HG02943 (cell line): ENCODE results near the gene MGST2.
"Not testable (repeated sequence)": the region's sequence is repeated elsewhere in the genome, so short reads cannot be mapped to it uniquely, and the experiment has no call there.

Experiments
- ATAC-seq: cut with Tn5 transposase; IDR thresholded peaks from one replicate; pipeline ENCODE4 v1.9.1; 2021; ENCODE audit warnings: mild to moderate bottlenecking, low read depth, moderate library complexity; ENCODE audit not compliant: unreplicated experiment

Gene MGST2

DNA sequence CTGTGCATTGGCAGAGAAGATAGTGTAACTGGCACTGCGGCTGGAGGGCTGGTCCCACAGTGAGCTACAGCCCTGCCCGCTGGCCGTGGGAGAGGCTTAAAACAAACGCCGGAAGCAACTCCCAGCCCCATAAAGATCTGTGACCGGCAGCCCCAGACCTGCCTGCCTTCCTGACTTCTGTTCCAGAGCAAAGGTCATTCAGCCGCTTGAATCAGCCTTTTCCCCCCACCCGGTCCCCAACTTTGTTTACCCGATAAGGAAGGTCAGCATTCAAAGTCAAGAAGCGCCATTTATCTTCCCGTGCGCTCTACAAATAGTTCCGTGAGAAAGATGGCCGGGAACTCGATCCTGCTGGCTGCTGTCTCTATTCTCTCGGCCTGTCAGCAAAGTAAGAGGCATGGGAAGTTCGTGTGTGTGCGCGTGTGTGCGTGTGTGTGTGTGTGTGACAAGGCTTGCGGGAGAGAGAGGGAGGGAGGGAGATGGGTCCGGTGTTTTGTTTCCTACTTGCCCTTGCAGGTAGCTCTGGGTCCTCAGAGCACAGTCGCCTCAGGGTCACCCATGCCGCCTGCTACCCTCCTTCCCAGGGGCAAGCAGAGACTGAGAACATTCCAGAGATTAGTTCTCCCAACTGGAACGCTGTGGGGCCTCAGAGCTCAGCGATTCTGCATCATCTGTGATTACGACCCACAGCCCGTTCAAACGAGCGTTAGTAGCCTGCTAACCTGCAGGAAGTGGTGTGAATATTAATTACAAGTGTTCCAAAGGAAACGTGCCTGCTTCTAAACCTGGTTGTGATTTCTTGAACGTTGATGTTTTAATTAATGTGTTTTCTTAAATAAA lies at the start of gene MGST2:
MGST2 (plus strand) TSS at position 130 of the 840 bp plus-strand sequence; CDS start at position 331, 201 bp downstream.
- peak; percentile 82 for ATAC-seq

DNA sequence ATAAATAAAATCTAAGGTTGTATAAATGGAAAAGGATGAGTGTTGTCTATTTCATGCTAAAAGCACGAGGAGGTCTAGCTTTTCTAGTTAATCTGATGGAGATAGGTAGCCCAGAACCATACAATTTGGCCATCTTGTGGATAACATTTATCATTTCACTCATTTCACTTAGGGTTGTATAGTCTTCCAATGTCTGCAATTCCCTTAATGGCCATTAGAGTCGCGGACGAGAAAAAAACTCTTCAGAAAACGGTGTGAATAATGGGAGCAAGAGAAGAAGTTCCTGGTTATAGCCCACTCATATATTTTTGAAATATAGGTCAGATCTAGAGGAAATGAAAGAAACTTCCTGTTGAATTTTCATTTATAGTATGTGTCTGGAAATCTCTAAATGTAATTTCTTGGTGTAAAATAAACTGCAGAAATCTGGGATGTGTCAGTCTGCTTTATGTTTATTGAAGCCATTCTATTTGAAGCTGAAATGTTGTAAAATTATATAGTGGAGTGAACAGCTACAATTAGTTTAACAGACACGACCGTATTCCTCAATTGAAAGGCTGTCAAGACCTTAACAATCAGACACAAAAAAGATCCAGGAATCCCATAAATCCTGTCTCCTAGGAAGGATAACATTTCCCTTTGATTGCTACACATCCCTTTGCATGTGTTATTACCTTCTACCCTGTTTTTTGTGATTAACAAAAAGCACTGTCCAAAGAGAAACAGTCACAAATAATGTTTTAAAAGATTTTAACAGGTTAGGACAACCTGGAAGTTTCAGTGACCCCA lies 47.7 kb upstream of the MGST2 start:
- no peak for ATAC-seq

DNA sequence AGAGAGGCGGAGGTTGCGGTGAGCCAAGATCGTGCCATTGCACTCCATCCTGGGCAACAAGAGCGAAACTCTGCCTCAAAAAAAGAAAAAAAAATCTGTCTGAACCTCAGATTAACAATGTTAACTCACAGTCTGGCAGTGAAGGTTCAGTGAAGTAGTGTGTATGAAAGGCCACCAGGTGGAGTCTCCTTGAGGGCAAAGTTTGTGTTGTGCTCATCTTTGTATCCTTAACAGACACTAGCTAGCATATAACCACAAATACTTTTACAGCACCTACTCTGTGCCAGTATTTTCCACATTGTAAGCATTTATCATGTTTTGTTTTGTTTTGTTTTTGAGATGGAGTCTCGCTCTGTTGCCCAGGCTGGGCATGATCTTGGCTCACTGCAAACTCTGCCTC lies 46.0 kb upstream of the MGST2 start:
- ATAC-seq, result no peak

GRCh38 chr4:139622901-139623381 lies 42.7 kb upstream of the MGST2 start:
- no peak for ATAC-seq

GRCh38 chr4:139624441-139625092 lies 41.1 kb upstream of the MGST2 start:
- no peak for ATAC-seq

DNA sequence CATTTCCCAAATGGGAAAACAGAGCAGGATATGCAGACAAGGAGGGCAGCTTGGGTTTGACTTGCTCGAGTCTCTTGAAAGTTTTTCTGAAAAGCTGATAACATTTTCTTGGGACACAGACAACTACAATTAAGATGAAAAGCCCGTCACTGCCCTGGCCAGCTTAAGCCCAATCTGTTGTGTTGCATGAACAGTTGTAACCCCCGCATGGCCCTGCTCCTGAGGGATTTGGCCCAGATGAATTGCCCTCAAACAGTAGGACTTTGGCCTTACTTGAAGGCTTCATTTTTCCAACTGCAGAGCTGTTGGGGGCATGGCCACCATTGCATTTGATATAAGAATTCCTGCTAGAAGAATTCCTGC lies 40.5 kb upstream of the MGST2 start:
- ATAC-seq, result no peak

DNA sequence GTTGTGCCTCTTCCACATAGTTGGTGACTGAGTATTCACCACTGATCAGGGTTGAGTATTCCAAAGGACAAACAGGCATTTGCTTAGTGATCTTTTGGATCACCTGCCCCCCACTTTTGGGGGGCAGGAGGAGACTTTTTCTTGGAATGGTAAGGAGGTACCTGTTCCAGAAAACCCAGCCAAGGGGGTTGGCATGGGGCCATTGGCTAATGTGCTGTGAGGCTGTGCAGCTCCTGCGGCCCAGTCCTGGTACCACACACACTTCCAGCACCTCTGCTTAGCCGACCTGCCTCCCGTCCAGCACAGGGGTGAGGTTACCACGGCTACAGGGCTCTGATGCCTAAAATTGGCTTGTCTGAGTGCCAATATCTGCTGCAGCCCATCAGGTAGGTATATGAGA lies 40.1 kb upstream of the MGST2 start:
- ATAC-seq, result no peak

DNA sequence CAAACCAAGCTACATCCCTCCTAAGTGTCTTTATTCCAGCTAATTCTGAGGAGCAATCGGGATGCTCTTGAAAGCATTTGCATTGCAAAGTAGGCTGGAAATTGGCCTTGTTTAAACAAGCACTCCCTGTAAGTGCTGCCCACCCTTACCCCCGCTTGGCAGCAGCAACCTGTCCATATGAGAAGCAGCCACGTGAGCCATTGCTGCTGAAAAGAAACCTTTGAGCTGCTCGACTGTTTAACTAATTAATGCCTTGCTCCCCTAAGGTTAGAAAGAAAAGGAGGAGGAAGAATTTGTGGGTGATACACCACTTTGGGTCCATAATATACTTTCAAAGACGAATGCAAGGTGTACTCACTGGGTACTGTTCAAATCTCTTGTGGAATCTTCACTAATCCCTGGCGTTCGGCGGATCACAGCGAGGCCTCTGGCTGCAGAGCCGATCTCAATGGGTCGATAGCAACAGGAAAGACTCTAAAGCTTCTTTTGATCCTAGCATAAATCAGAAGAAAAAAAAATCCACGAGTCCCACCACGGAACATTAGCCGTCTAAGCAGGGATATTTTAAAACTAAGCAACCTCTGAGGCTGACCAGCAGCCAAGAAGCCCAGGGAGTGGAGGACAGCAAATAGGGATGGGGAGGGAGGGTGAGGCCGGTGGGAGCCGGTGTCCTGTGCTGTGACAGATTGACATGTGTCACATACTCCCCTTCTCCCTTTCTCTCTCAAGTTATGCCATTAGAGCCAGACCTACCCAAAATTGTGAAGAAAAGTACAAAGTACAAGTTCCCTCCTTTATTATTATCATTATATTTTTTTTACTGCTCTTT lies 37.2 kb upstream of the MGST2 start:
- no peak for ATAC-seq

DNA sequence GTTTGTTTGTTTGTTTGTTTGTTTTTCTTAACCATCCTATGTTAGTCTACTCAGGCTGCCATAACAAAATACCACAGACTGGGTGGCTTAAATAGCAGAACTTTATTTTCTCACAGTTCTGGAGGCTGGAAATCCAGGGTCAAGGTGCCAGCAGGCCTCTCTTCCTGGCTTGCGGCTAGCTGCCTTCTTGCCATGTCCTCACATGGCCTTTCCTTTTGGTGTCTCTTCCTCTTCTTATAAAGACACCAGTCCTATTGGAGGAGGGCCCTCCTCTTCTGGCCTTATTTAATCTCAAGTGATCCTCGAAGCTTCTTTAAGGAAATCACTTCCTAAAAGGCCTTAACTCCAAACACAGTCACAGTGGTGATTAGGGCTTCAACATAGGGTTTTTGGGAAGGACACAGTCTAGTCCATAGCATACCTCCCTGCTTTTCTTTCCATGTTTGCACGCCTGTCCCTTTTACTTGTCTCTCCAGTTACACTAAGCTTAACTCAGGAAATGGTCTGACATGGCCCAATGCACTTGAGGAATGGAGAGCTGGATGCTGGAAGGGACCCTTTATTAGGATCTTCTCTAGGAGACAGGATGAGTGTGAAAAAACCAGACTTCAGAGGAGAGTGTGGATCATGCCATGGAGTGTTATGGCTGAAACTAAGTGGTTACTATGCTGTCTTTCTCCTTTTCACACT lies 36.0 kb upstream of the MGST2 start:
- ATAC-seq, result no peak

DNA sequence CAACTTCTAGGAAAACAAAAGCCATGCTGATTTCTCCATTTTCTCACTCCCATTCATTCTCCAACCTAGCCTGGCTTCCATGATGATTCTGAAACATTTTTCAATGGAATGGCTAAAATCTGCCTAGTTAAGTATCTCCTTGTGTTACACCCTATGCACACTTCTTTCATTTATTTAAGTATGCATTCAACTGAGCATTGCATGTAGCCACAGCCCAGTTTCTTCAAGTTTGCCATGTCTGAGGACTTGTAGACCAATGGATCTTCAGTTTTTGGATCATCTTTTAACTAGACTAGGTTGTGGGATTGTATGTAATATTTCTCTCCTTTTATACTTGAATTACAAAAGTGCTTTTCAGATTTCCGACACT lies 35.5 kb upstream of the MGST2 start:
- no peak for ATAC-seq

DNA sequence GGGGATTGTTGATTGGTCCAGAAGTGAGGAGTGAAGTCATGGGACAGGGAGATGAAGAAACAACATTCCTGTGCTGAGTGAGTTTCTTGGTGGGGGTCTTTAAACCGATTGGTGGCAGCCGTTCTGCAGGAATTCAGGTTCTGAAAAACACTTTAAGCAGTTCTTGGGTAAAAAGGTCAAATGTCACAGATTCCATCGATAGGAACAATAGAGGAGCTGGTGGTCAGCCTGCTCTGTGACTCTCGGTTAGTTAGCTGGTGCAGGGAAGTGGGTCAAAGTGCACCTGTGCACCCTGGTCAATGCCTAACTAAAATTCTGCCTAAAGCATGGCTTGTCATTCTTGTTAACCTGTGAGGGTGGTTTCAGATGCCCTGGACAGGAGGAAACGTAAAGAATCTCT lies 34.6 kb upstream of the MGST2 start:
- no peak for ATAC-seq

GRCh38 chr4:139631791-139632190 lies 33.8 kb upstream of the MGST2 start:
- no peak for ATAC-seq

GRCh38 chr4:139632739-139633138 lies 32.9 kb upstream of the MGST2 start:
- ATAC-seq, result not testable (repeated sequence)

DNA sequence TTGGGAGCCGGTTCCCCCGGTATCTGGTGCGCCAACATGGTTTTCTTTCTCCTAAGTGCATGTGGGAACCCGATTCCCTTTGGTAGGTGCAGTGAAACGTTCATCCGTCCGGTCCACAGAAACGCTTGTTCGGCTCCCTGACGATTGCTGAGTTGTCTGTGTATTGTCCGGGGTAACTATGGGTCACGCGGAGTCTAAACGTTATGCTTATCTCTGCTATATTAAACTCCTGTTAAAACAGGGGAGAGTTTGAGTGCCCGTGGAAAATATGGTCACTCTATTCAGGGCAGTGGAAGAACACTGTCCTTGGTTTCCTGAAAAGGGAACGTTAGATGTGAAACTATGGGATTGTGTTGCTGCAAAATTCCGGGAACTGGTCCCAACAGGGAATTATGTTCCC lies 32.4 kb upstream of the MGST2 start:
- no peak for ATAC-seq

- no peak for ATAC-seq
These were observed 32.0 kb upstream of the MGST2 start for GRCh38 chr4:139633661-139634060.

DNA sequence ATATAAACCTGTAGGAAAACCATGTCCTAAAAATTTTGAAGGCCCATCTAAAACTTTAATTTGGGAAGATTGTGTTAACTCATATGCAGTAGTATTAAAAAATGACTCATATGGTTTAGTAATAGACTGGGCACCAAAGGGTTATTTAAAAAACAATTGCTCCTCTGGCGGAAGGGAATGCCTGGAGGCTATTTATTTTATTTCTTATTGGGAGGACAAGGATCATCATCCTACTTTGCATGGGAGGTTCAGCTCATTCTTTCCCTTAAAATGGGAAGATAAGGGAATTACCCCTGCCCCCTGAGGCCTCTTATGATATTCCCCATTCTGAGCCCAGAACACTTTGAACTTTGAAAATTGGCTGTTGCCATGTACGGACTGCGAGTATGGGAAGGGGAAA lies 29.7 kb upstream of the MGST2 start:
- no peak for ATAC-seq

- not testable (repeated sequence) for ATAC-seq
These were observed 27.3 kb upstream of the MGST2 start for GRCh38 chr4:139638306-139638705.

DNA sequence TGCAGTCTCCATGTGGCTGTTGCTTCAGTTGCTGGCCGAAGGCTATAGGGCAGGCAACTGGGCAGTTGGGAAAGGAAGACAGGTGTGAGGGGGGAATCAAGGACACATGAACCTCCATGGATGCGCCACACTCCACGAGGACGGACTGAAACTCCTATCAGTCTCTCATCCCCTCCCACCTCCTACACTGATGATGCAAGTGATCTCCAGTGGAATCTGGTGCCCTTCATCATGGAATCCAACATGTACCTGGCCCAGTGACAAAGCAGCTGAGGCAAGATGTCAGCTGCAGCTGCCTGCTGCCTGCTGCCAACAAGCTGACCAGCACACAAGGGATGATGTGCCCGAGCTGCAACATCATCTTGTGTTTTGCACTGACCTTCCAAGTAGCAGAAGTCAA lies 26.0 kb upstream of the MGST2 start:
- no peak for ATAC-seq

GRCh38 chr4:139641218-139641617 lies 24.4 kb upstream of the MGST2 start:
- no peak for ATAC-seq

GRCh38 chr4:139642364-139642763 lies 23.3 kb upstream of the MGST2 start:
- no peak for ATAC-seq
